HCT116 (cell line): Measurements from ENCODE around the gene CRYGA.

Source experiments
- CTCF ChIP-seq, 3 experiments: fragments of 200-600 bp in 1 of 3; sonication (generic) in 1 of 3; IDR thresholded peaks in 2 of 3; conservative IDR thresholded peaks in 1 of 3; 2 replicates each; pipeline ENCODE4 v1.5.1; 2012 to 2017; ENCODE audit warnings: low read depth in 2 of 3, low read length in 2 of 3, antibody characterized with exemption in 1 of 3, borderline replicate concordance in 1 of 3, control low read depth in 1 of 3, mild to moderate bottlenecking in 1 of 3, mixed read lengths in 1 of 3, mixed run types in 1 of 3, moderate library complexity in 1 of 3; ENCODE audit not compliant: insufficient read depth in 1 of 3
- EGR1 ChIP-seq: IDR thresholded peaks from 2 replicates; pipeline ENCODE4 v1.6.1; 2012; ENCODE audit warnings: low read depth
- EZH2 ChIP-seq: fragments of 200-600 bp; sonication (generic); IDR thresholded peaks from 2 replicates; pipeline ENCODE4 v1.6.1; 2017; ENCODE audit warnings: antibody characterized with exemption, mixed run types
- FOSL1 ChIP-seq: IDR thresholded peaks from 2 replicates; pipeline ENCODE4 v1.6.1; 2012; ENCODE audit warnings: low read depth
- JUND ChIP-seq: IDR thresholded peaks from 2 replicates; pipeline ENCODE4 v1.6.1; 2012
- POLR2A ChIP-seq: IDR thresholded peaks from 2 replicates; pipeline ENCODE4 v1.7.0; 2011; ENCODE audit warnings: borderline replicate concordance; ENCODE audit not compliant: insufficient read depth, insufficient read length; ENCODE audit errors: extremely low read depth
- POLR2AphosphoS5 ChIP-seq: IDR thresholded peaks from 2 replicates; pipeline ENCODE4 v1.6.1; 2011; ENCODE audit warnings: mild to moderate bottlenecking, low read depth, low read length, moderate library complexity
- SIN3A ChIP-seq: IDR thresholded peaks from 2 replicates; pipeline ENCODE4 v1.6.1; 2012; ENCODE audit warnings: low read depth
- SRF ChIP-seq: IDR thresholded peaks from 2 replicates; pipeline ENCODE4 v1.6.1; 2012; ENCODE audit warnings: low read depth
- TF ChIP-seq, protein P1 (sequence below): IDR thresholded peaks from 2 replicates; pipeline ENCODE4 v1.6.1; 2012
- TF ChIP-seq, protein P2 (sequence below): IDR thresholded peaks from 2 replicates; pipeline ENCODE4 v1.6.1; 2012

DNA sequence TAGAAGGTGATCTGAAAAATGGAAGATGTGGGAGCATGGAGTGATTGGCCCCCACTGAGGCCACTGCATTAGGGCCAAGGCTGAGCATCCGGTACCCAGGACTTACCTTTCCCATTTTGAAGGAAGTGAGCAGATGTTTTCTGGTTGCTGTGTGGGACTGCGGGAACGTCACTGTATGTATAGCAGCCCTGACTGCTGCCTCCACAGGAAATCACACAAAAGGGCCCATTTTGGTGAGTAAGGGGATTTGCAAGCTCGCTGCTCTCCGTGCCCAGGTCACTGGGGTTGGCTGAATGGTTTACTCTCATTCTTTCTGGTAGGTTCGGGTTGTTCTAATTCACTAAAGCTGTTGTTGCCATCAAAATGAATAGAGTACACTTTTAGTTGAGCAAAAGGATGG is 17.4 kb downstream of the CRYGA start, which contains the start of gene CRYGB:
- TF ChIP-seq CTCF (IDR thresholded peaks at IDR 0.05 in 2 of 3, conservative IDR thresholded peaks at IDR 0.05 in 1 of 3; ENCODE audit: borderline replicate concordance in 1 of 3, insufficient read depth in 1 of 3, low read depth in 2 of 3, low read length in 2 of 3) (no peak), POLR2A (no peak), SIN3A (no peak), EZH2 (no peak), SRF (no peak), JUND (no peak), FOSL1 (no peak), EGR1 (no peak), POLR2AphosphoS5 (no peak)
- TF ChIP-seq, protein P1, sequence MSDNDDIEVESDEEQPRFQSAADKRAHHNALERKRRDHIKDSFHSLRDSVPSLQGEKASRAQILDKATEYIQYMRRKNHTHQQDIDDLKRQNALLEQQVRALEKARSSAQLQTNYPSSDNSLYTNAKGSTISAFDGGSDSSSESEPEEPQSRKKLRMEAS, result no peak
- TF ChIP-seq, protein P2, sequence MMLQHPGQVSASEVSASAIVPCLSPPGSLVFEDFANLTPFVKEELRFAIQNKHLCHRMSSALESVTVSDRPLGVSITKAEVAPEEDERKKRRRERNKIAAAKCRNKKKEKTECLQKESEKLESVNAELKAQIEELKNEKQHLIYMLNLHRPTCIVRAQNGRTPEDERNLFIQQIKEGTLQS, result no peak
